Spleen (tissue), 11 donors: ENCODE measurements around the gene LAMP1. TPM values are rescaled to one million over a fixed set of nuclear protein-coding genes. Genes with fewer than 3 reads are reported as not detected.

Experiments
- DNase-seq: peaks from one replicate; pipeline ENCODE4 v3.0.0-alpha.2; 2020
- H3K27ac ChIP-seq, 8 donors: fragments of 200-600 bp; sonication (generic) in 7 of 8; 1 replicate in 4 of 8; 2 replicates in 4 of 8; pipeline versions ENCODE4 v1.5.0 to v1.8.0; 2016 to 2021; ENCODE audit warnings: inconsistent platforms in 4 of 8, mild to moderate bottlenecking in 4 of 8, moderate library complexity in 1 of 8
- H3K27me3 ChIP-seq, 7 donors: fragments of 200-600 bp; sonication (generic) in 6 of 7; replicated peaks in 1 of 7; 1 replicate in 4 of 7; 2 replicates in 3 of 7; pipeline versions ENCODE4 v1.5.0 to v1.8.0; 2016 to 2021; ENCODE audit warnings: inconsistent platforms in 3 of 7, mild to moderate bottlenecking in 1 of 7
- H3K36me3 ChIP-seq, 6 donors: fragments of 200-600 bp; sonication (generic) in 5 of 6; 1 replicate in 4 of 6; 2 replicates in 2 of 6; pipeline versions ENCODE4 v1.5.0 to v1.8.0; 2016 to 2021; ENCODE audit warnings: inconsistent platforms in 2 of 6
- H3K4me1 ChIP-seq, 6 donors: fragments of 200-600 bp; sonication (generic) in 5 of 6; 1 replicate in 3 of 6; 2 replicates in 3 of 6; pipeline versions ENCODE4 v1.5.0 to v1.8.0; 2016 to 2021; ENCODE audit warnings: inconsistent platforms in 3 of 6
- H3K4me3 ChIP-seq, 8 donors: fragments of 200-600 bp; sonication (generic) in 7 of 8; 1 replicate in 4 of 8; 2 replicates in 4 of 8; pipeline versions ENCODE4 v1.5.0 to v1.8.0; 2016 to 2021; ENCODE audit warnings: inconsistent platforms in 4 of 8, mild to moderate bottlenecking in 4 of 8, moderate library complexity in 2 of 8
- H3K9me3 ChIP-seq, 8 donors: fragments of 200-600 bp; sonication (generic) in 7 of 8; 1 replicate in 4 of 8; 2 replicates in 4 of 8; pipeline versions ENCODE4 v1.5.0 to v1.8.0; 2016 to 2021; ENCODE audit warnings: inconsistent platforms in 4 of 8
- CTCF ChIP-seq, 11 experiments: fragments of 200-600 bp in 7 of 11; fragments of 450-650 bp in 4 of 11; sonication (generic) in 4 of 11; IDR thresholded peaks in 8 of 11; conservative IDR thresholded peaks in 3 of 11; 1 replicate in 7 of 11; 2 replicates in 4 of 11; pipeline versions ENCODE4 v1.4.0 to v1.8.0; 2016 to 2021; ENCODE audit warnings: antibody characterized with exemption in 11 of 11, inconsistent platforms in 4 of 11, mild to moderate bottlenecking in 1 of 11
- POLR2A ChIP-seq, 3 donors: fragments of 450-650 bp; IDR thresholded peaks; one replicate each; pipeline ENCODE4 v1.5.1; 2017; ENCODE audit warnings: antibody characterized with exemption in 3 of 3, mild to moderate bottlenecking in 1 of 3
- POLR2AphosphoS5 ChIP-seq, 3 donors: sonication (generic); formaldehyde crosslinking; IDR thresholded peaks; one replicate each; pipeline ENCODE4 v1.5.1; 2017; ENCODE audit warnings: antibody characterized with exemption in 3 of 3
- WGBS, 5 donors: extraction: QIAGEN DNeasy Blood & Tissue Kit in 3 of 5; methylation state at CpG; one replicate each; pipeline versions ENCODE4 v1.1.5 to v1.1.7; 2013 to 2018; 5-methylcytosine and 5-hydroxymethylcytosine counted together
- intact Hi-C: fragments of 100-400 bp; cut with DNase I; formaldehyde crosslinking; loops from one replicate; pipeline ENCODE4 v1.15.0; 2023; ENCODE audit warnings: low total_unique reads
- polyA plus RNA-seq, 3 donors: library from polyadenylated mRNA; stranded (reverse); fragments of 200-250 nt; gene quantifications; one replicate each; pipeline ENCODE4 v1.2.1, GENCODE V29; 2013
- total RNA-seq, 7 donors: library from RNA; depleted of rRNA in 3 of 7; stranded (reverse); fragments of >200 nt in 3 of 7; fragmentation: NEBNext Ultra II Directional in 4 of 7; extraction: Animal tissue kit (Norgen Biotek cat#: 25700) in 4 of 7; gene quantifications; one replicate each; pipeline versions ENCODE4 v1.1.0 to v1.2.1, GENCODE V29; 2016 to 2021
- donor health status: healthy with polysubstance abuse.
- donor health status: DM: no; HTN: no; CAD: no; lungs with moderate emphysema.
- donor health status: DM: no; HTN: no; CAD: no.
- donor health status: Bipolar disorder and iron deficiency.
- donor health status: healthy.
- donor health status: DM: no; HTN: no; CAD: no.
- donor health status: DM: yes; HTN: yes; CAD: no.

The LAMP1 gene
- total and polyA plus RNA-seq, 10 donors: 27.0 to 210 (median 141) TPM

- Histone ChIP-seq H3K9me3 (peaks cover 0 to 6% (median 0%) of the 10 kb centered on the region in 8 donors), H3K4me1 (peaks cover 0 to 25% (median 18%) of the 10 kb centered on the region in 6 donors), H3K27me3 (peaks cover 0 to 68% (median 7%) of the 10 kb centered on the region in 7 donors), H3K4me3 (peak overlapping the region in 3 of 8 donors; percentile 3 to 53 (median 25)), H3K36me3 (no peaks in the 10 kb centered on the region), H3K27ac (no peak overlapping the region)
- WGBS, 5 donors: 5 to 9% (median 5%) methylated on average over 21 to 22 of the region's 22 CpGs
- TF ChIP-seq POLR2A (IDR thresholded peaks at IDR 0.05): no peak
- no peak for TF ChIP-seq POLR2AphosphoS5 (IDR thresholded peaks at IDR 0.05)
- DNase-seq: no peak
- intact Hi-C loops: no loop called here
Observed at GRCh38 chr13:113292021-113292862, 4.8 kb upstream of the LAMP1 start.

- Histone ChIP-seq H3K4me3 (no peak overlapping the region), H3K4me1 (peaks cover 10 to 38% (median 29%) of the 10 kb centered on the region in 6 donors), H3K27me3 (peaks cover 0 to 55% (median 7%) of the 10 kb centered on the region in 7 donors), H3K27ac (no peak overlapping the region), H3K9me3 (no peaks in the 10 kb centered on the region), H3K36me3 (no peaks in the 10 kb centered on the region)
- intact Hi-C loops: no loop called here
- no peak for TF ChIP-seq POLR2AphosphoS5 (IDR thresholded peaks at IDR 0.05)
- TF ChIP-seq POLR2A (IDR thresholded peaks at IDR 0.05): no peak
- TF ChIP-seq CTCF (IDR thresholded peaks at IDR 0.05 in 8 of 11, conservative IDR thresholded peaks at IDR 0.05 in 3 of 11): no peak
- 81 to 87% (median 86%) methylated on average over 9 of the region's 9 CpGs for WGBS, 5 donors
- DNase-seq: no peak
Observed at GRCh38 chr13:113293686-113294085, 3.4 kb upstream of the LAMP1 start.

GRCh38 chr13:113295776-113296175 lies 1.3 kb upstream of the LAMP1 start:
- Histone ChIP-seq H3K4me1 (peaks cover 17 to 59% (median 46%) of the 10 kb centered on the region in 6 donors), H3K36me3 (peaks cover 0 to under 1% (median 0%) of the 10 kb centered on the region in 6 donors), H3K27ac (peak overlapping the region in 2 of 8 donors; percentile 91 to 95), H3K27me3 (peaks cover 0 to 34% (median 7%) of the 10 kb centered on the region in 7 donors), H3K4me3 (peak overlapping the region in 1 of 8 donors; percentile 95), H3K9me3 (no peaks in the 10 kb centered on the region)
- TF ChIP-seq POLR2AphosphoS5 (IDR thresholded peaks at IDR 0.05): no peak
- no peak for TF ChIP-seq POLR2A (IDR thresholded peaks at IDR 0.05)
- TF ChIP-seq CTCF (IDR thresholded peaks at IDR 0.05 in 8 of 11, conservative IDR thresholded peaks at IDR 0.05 in 3 of 11): no peak
- 92 to 96% (median 93%) methylated on average over 6 of the region's 6 CpGs for WGBS, 5 donors
- DNase-seq: no peak
- intact Hi-C loops: no loop called here

GRCh38 chr13:113297370-113298042 lies 467 bp downstream of the LAMP1 start:
- WGBS, 5 donors: 1 to 2% (median 2%) methylated on average over 12 to 58 of the region's 58 CpGs
- DNase-seq: no peak
- intact Hi-C loops: no loop called here

More at GRCh38 chr13:113297370-113298042, 467 bp downstream of the LAMP1 start:
- Histone ChIP-seq H3K27ac (peak overlapping the region; percentile 90 to 95 (median 92)), H3K27me3 (peaks cover 0 to 17% (median 0%) of the 10 kb centered on the region in 7 donors), H3K4me1 (peaks cover 17 to 60% (median 44%) of the 10 kb centered on the region in 6 donors), H3K9me3 (no peaks in the 10 kb centered on the region), H3K4me3 (peak overlapping the region; percentile 52 to 97 (median 93)), H3K36me3 (peaks cover 0 to 14% (median 0%) of the 10 kb centered on the region in 6 donors)
- TF ChIP-seq POLR2A (IDR thresholded peaks at IDR 0.05) (no peak), CTCF (IDR thresholded peaks at IDR 0.05 in 8 of 11, conservative IDR thresholded peaks at IDR 0.05 in 3 of 11) (no peak), POLR2AphosphoS5 (IDR thresholded peaks at IDR 0.05) (no peak)
